Fibroblast of lung (primary cell): ENCODE data around the gene R3HDML. TPM values are rescaled to one million over a fixed set of nuclear protein-coding genes. Genes with fewer than 3 reads are reported as not detected.
A peak's percentile ranks its signal among the peaks of the same experiment; 100 is the strongest.
"Not testable (repeated sequence)": the region's sequence is repeated elsewhere in the genome, so short reads cannot be mapped to it uniquely, and the experiment has no call there.

Source experiments
- DNase-seq, 2 donors: peaks; one replicate each; pipeline versions ENCODE4 v3.0.0 to v3.0.0-alpha.2; 2010; ENCODE audit warnings: low read depth in 2 of 2
- H2AFZ ChIP-seq: 2 replicates; pipeline ENCODE4 v1.5.1; 2012; ENCODE audit warnings: low read length, control low read depth, inconsistent platforms
- H3K27ac ChIP-seq: 2 replicates; pipeline ENCODE4 v1.5.1; 2011; ENCODE audit warnings: low read length, control low read depth; ENCODE audit not compliant: insufficient read depth
- H3K27me3 ChIP-seq: 2 replicates; pipeline ENCODE4 v1.5.1; 2011; ENCODE audit warnings: mild to moderate bottlenecking, low read length; ENCODE audit not compliant: control insufficient read depth, insufficient read depth
- H3K36me3 ChIP-seq: 2 replicates; pipeline ENCODE4 v1.5.1; 2011; ENCODE audit warnings: low read length; ENCODE audit not compliant: control insufficient read depth, insufficient read depth
- H3K4me1 ChIP-seq: 2 replicates; pipeline ENCODE4 v1.5.1; 2011; ENCODE audit warnings: low read length; ENCODE audit not compliant: control insufficient read depth, insufficient read depth; ENCODE audit errors: extremely low read depth
- H3K4me2 ChIP-seq: 2 replicates; pipeline ENCODE4 v1.5.1; 2011; ENCODE audit warnings: low read length, control low read depth; ENCODE audit not compliant: insufficient read depth; ENCODE audit errors: extremely low read depth
- H3K4me3 ChIP-seq, 4 experiments: fragments of 200-600 bp in 1 of 4; sonication (generic) in 1 of 4; replicated peaks in 1 of 4; 2 replicates each; pipeline ENCODE4 v1.5.1; 2011 to 2016; ENCODE audit warnings: low read length in 4 of 4, low read depth in 3 of 4, mild to moderate bottlenecking in 3 of 4, control low read depth in 2 of 4, inconsistent platforms in 1 of 4, mixed read lengths in 1 of 4; ENCODE audit not compliant: insufficient read depth in 1 of 4; ENCODE audit errors: control extremely low read depth in 1 of 4
- H3K79me2 ChIP-seq: 2 replicates; pipeline ENCODE4 v1.5.1; 2012; ENCODE audit warnings: mild to moderate bottlenecking, low read length, inconsistent platforms; ENCODE audit not compliant: control insufficient read depth, insufficient read depth
- H3K9ac ChIP-seq: 2 replicates; pipeline ENCODE4 v1.5.1; 2011; ENCODE audit warnings: mild to moderate bottlenecking, low read length, control low read depth; ENCODE audit not compliant: insufficient read depth
- H3K9me3 ChIP-seq: 2 replicates; pipeline ENCODE4 v1.5.1; 2012; ENCODE audit warnings: low read depth, low read length; ENCODE audit not compliant: control insufficient read depth, insufficient read depth
- H4K20me1 ChIP-seq: 2 replicates; pipeline ENCODE4 v1.5.1; 2011; ENCODE audit warnings: low read length; ENCODE audit not compliant: control insufficient read depth, insufficient read depth; ENCODE audit errors: extremely low read depth
- CTCF ChIP-seq, 2 donors: IDR thresholded peaks in 1 of 2; conservative IDR thresholded peaks in 1 of 2; 1 replicate in 1 of 2; 2 replicates in 1 of 2; pipeline ENCODE4 v1.5.1; 2011 to 2012; ENCODE audit warnings: low read length in 2 of 2, control low read depth in 1 of 2, inconsistent platforms in 1 of 2, low read depth in 1 of 2, mild to moderate bottlenecking in 1 of 2
- EZH2 ChIP-seq: IDR thresholded peaks from 2 replicates; pipeline ENCODE4 v1.5.1; 2012; ENCODE audit warnings: low read length, control low read depth, mild to moderate bottlenecking; ENCODE audit errors: missing control alignments
- polyA plus RNA-seq, 2 donors: library from polyadenylated mRNA; depleted of rRNA in 1 of 2; stranded (reverse) in 1 of 2; unstranded in 1 of 2; fragments of >200 nt; gene quantifications; 2 replicates each; pipeline ENCODE4 v1.2.1, GENCODE V29; 2011 to 2012; ENCODE audit warnings: missing spikeins in 1 of 2
- total RNA-seq: library from RNA; depleted of rRNA; stranded (reverse); fragments of >200 nt; gene quantifications from 2 replicates; pipeline ENCODE4 v1.2.1, GENCODE V29; 2014

R3HDML gene
- total and polyA plus RNA-seq, 2 donors (not counting 1 experiment from before 2014, with no cell fraction given): not detected

- Histone ChIP-seq H3K79me2 (no peaks in the 10 kb centered on the region), H3K9ac (no peak overlapping the region), H4K20me1 (no peaks in the 10 kb centered on the region), H3K27me3 (no peaks in the 10 kb centered on the region), H3K27ac (no peak overlapping the region), H3K9me3 (no peaks in the 10 kb centered on the region), H3K4me1 (no peaks in the 10 kb centered on the region), H3K4me3 (no peak overlapping the region), H2AFZ (no peak overlapping the region), H3K4me2 (no peak overlapping the region), H3K36me3 (no peaks in the 10 kb centered on the region)
- TF ChIP-seq EZH2 (no peak), CTCF (conservative IDR thresholded peaks at IDR 0.05 in 1 of 2, IDR thresholded peaks at IDR 0.05 in 1 of 2; ENCODE audit: low read depth in 1 of 2, low read length in 2 of 2) (no peak)
- DNase-seq: no peak
These were observed 12.5 kb upstream of the R3HDML start for GRCh38 chr20:44324343-44324742.

DNA sequence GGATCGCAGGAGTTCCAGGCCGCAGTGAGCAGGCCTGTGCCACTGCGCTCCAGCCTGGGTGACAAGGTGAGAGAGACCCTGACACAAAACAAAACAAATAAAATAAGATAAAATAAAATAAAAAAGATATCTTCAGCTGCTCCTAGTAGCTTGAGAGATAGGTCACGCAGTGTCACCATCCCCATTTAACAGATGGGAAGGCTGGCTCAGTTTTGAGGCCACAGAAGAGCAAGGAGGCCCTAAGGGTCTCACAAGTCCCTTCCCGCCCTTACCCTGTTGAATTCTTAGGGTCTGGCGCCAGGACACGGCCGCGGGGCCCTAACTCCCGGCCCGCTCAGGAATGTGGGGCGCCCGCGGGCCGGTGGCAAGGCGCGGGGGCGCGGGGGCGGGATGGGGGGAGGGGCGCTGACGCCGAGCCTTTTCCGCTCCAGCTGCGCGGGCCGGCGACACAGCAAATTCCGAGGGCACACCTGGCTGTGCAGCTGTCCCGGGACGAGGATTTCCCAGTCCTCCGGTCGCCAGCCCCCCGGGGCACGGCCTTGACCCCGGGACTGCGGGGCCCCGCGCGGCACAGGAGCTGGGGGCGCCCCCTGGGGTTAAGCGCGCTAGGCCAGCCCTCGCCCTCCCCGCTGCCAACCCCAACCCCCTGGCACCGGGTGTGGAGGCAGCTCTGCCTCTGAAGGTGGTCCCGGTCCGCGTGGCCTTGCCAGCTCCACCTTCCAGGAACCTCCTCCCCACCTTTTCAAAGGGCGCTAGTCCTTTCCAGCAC, 10.3 kb upstream of the R3HDML start:
- Histone ChIP-seq H3K9me3 (no peaks in the 10 kb centered on the region), H3K79me2 (no peaks in the 10 kb centered on the region), H3K27me3 (no peaks in the 10 kb centered on the region), H3K4me3 (peak overlapping the region in 1 of 4 experiments; percentile 10), H3K36me3 (no peaks in the 10 kb centered on the region), H2AFZ (no peak overlapping the region), H3K4me1 (no peaks in the 10 kb centered on the region), H3K4me2 (peak overlapping the region; percentile 35), H3K27ac (no peak overlapping the region), H4K20me1 (no peaks in the 10 kb centered on the region), H3K9ac (no peak overlapping the region)
- no peak for TF ChIP-seq CTCF (conservative IDR thresholded peaks at IDR 0.05 in 1 of 2, IDR thresholded peaks at IDR 0.05 in 1 of 2; ENCODE audit: low read depth in 1 of 2, low read length in 2 of 2)
- no peak for TF ChIP-seq EZH2
- no peak for DNase-seq

DNA sequence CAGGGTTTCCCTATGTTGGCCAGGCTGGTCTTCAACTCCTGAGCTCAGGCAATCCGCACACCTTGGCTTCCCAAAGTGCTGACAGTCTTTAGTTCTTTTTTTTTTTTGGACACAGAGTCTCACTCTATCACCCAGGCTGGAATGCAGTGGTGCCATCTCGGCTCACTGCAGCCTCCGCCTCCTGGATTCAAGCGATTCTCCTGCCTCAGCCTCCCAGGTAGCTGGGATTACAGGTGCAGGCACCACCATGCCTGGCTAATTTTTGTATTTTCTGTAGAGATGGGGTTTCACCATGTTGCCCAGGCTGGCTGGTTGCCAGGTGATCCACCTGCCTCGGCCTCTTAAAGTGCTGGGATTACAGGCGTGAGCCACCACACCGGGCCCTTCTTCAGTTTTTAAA, 9.1 kb upstream of the R3HDML start:
- H2AFZ ChIP-seq, H3K4me2 ChIP-seq, H3K9ac ChIP-seq, DNase-seq, H3K36me3 ChIP-seq, H3K4me3 ChIP-seq, H3K4me1 ChIP-seq, H4K20me1 ChIP-seq, H3K9me3 ChIP-seq, H3K27ac ChIP-seq, H3K27me3 ChIP-seq, H3K79me2 ChIP-seq: not testable (repeated sequence)
